Measurements from ENCODE around the gene MYH7B. TPM values are rescaled to one million over a fixed set of nuclear protein-coding genes. Genes with fewer than 3 reads are reported as not detected.

MYH7B gene
- total RNA-seq, 1 experiment from 2014 or later: 1.0 TPM

- no peaks in the 10 kb centered on the region for H3K36me3 ChIP-seq (ENCODE audit: low read depth)
- H2AFZ ChIP-seq: no peak overlapping the region
- POLR2A ChIA-PET (ENCODE audit: unreplicated experiment): no interaction called here
- no peaks in the 10 kb centered on the region for H4K20me1 ChIP-seq (ENCODE audit: insufficient read depth)
- H3K4me2 ChIP-seq: no peak overlapping the region
- H3F3A ChIP-seq (ENCODE audit: insufficient read depth, low read depth): peaks cover 13% of the 10 kb centered on the region; the same call in 1 of the 2 replicates
- peaks cover 18% of the 10 kb centered on the region for H3K4me1 ChIP-seq (replicated peaks; ENCODE audit: insufficient read depth)
- no peak overlapping the region for H3K4me3 ChIP-seq
- intact Hi-C loops (cut with micrococcal nuclease; ENCODE audit: unreplicated experiment): loop anchor here (10.0 kb wide), 1 partner anchor 113 kb away; the partner anchor contains the start of genes ACSS2 and GGT7
- no peak for TF ChIP-seq EZH2 (IDR thresholded peaks at IDR 0.05; ENCODE audit: low read depth)
- TF ChIP-seq, protein P1, sequence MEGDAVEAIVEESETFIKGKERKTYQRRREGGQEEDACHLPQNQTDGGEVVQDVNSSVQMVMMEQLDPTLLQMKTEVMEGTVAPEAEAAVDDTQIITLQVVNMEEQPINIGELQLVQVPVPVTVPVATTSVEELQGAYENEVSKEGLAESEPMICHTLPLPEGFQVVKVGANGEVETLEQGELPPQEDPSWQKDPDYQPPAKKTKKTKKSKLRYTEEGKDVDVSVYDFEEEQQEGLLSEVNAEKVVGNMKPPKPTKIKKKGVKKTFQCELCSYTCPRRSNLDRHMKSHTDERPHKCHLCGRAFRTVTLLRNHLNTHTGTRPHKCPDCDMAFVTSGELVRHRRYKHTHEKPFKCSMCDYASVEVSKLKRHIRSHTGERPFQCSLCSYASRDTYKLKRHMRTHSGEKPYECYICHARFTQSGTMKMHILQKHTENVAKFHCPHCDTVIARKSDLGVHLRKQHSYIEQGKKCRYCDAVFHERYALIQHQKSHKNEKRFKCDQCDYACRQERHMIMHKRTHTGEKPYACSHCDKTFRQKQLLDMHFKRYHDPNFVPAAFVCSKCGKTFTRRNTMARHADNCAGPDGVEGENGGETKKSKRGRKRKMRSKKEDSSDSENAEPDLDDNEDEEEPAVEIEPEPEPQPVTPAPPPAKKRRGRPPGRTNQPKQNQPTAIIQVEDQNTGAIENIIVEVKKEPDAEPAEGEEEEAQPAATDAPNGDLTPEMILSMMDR (conservative IDR thresholded peaks at IDR 0.05): no peak
- no peak overlapping the region for H3K27ac ChIP-seq
- H3K9me3 ChIP-seq (ENCODE audit: insufficient read depth, low read depth): no peaks in the 10 kb centered on the region
- no peak for DNase-seq
- no peaks in the 10 kb centered on the region for H3K9me2 ChIP-seq (ENCODE audit: insufficient read depth)
- no peaks in the 10 kb centered on the region for H3K27me3 ChIP-seq (ENCODE audit: insufficient read depth, low read depth)
- BruUV-seq (replicated peaks): no TSS peak
- CTCF ChIA-PET: no interaction called here
- no peaks in the 10 kb centered on the region for H3K79me2 ChIP-seq (ENCODE audit: low read depth)
Measured at GRCh38 chr20:34987288-34988190, 31.9 kb downstream of the MYH7B start.

GRCh38 chr20:34988191-34988540, 32.5 kb downstream of the MYH7B start:
- Histone ChIP-seq H3K9me3 (ENCODE audit: insufficient read depth, low read depth) (no peaks in the 10 kb centered on the region), H3K27ac (no peak overlapping the region), H2AFZ (no peak overlapping the region), H3K4me2 (no peak overlapping the region), H3K36me3 (ENCODE audit: low read depth) (no peaks in the 10 kb centered on the region), H4K20me1 (ENCODE audit: insufficient read depth) (no peaks in the 10 kb centered on the region), H3F3A (ENCODE audit: insufficient read depth, low read depth) (peaks cover 13% of the 10 kb centered on the region; the same call in 1 of the 2 replicates), H3K27me3 (ENCODE audit: insufficient read depth, low read depth) (no peaks in the 10 kb centered on the region), H3K4me1 (replicated peaks; ENCODE audit: insufficient read depth) (peaks cover 18% of the 10 kb centered on the region), H3K9me2 (ENCODE audit: insufficient read depth) (no peaks in the 10 kb centered on the region), H3K4me3 (no peak overlapping the region), H3K79me2 (ENCODE audit: low read depth) (no peaks in the 10 kb centered on the region)
- intact Hi-C loops (cut with micrococcal nuclease; ENCODE audit: unreplicated experiment): loop anchor here (10.0 kb wide), 1 partner anchor 113 kb away; the partner anchor contains the start of genes ACSS2 and GGT7
- POLR2A ChIA-PET (ENCODE audit: unreplicated experiment): no interaction called here
- CTCF ChIA-PET: no interaction called here
- no peak for DNase-seq
- TF ChIP-seq, protein P1 (conservative IDR thresholded peaks at IDR 0.05): no peak
- TF ChIP-seq EZH2 (IDR thresholded peaks at IDR 0.05; ENCODE audit: low read depth): no peak
- BruUV-seq (replicated peaks): no TSS peak

GRCh38 chr20:34989118-34989517, 33.5 kb downstream of the MYH7B start:
- ChIA-PET POLR2A (ENCODE audit: unreplicated experiment) (no interaction called here), CTCF (no interaction called here)
- DNase-seq: no peak
- H3K79me2 ChIP-seq (ENCODE audit: low read depth): no peaks in the 10 kb centered on the region
- peaks cover 13% of the 10 kb centered on the region; the same call in 1 of the 2 replicates for H3F3A ChIP-seq (ENCODE audit: insufficient read depth, low read depth)
- H4K20me1 ChIP-seq (ENCODE audit: insufficient read depth): no peaks in the 10 kb centered on the region
- no peaks in the 10 kb centered on the region for H3K27me3 ChIP-seq (ENCODE audit: insufficient read depth, low read depth)
- no peaks in the 10 kb centered on the region for H3K9me2 ChIP-seq (ENCODE audit: insufficient read depth)
- no peaks in the 10 kb centered on the region for H3K9me3 ChIP-seq (ENCODE audit: insufficient read depth, low read depth)
- no peak overlapping the region for H3K4me3 ChIP-seq
- BruUV-seq (replicated peaks): no TSS peak
- no peaks in the 10 kb centered on the region for H3K36me3 ChIP-seq (ENCODE audit: low read depth)
- peaks cover 13% of the 10 kb centered on the region for H3K4me1 ChIP-seq (replicated peaks; ENCODE audit: insufficient read depth)
- H3K27ac ChIP-seq: no peak overlapping the region
- no peak overlapping the region for H3K4me2 ChIP-seq
- no peak overlapping the region for H2AFZ ChIP-seq
- TF ChIP-seq, protein P1 (conservative IDR thresholded peaks at IDR 0.05): no peak
- no peak for TF ChIP-seq EZH2 (IDR thresholded peaks at IDR 0.05; ENCODE audit: low read depth)
- intact Hi-C loops (cut with micrococcal nuclease; ENCODE audit: unreplicated experiment): loop anchor here (10.0 kb wide), 1 partner anchor 114 kb away; the partner anchor contains the start of genes ACSS2 and GGT7
